Measurements from ENCODE around the gene CDC6. TPM values are rescaled to one million over a fixed set of nuclear protein-coding genes. Genes with fewer than 3 reads are reported as not detected.
A peak's percentile ranks its signal among the peaks of the same experiment; 100 is the strongest.

The CDC6 gene, protein sequence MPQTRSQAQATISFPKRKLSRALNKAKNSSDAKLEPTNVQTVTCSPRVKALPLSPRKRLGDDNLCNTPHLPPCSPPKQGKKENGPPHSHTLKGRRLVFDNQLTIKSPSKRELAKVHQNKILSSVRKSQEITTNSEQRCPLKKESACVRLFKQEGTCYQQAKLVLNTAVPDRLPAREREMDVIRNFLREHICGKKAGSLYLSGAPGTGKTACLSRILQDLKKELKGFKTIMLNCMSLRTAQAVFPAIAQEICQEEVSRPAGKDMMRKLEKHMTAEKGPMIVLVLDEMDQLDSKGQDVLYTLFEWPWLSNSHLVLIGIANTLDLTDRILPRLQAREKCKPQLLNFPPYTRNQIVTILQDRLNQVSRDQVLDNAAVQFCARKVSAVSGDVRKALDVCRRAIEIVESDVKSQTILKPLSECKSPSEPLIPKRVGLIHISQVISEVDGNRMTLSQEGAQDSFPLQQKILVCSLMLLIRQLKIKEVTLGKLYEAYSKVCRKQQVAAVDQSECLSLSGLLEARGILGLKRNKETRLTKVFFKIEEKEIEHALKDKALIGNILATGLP
- 0.55 TPM for total RNA-seq
- long read RNA-seq, full-length matches to known transcripts, result 2 of 2 reads
- long read RNA-seq, partial matches to known transcripts, result 0 of 2 reads
- long read RNA-seq, other reads (novel, unspliced or antisense), result 0 of 2 reads

- H3K4me3 ChIP-seq, result peak within 1 kb of the TSS; percentile 65
- H3K4me1 ChIP-seq, result peaks cover 59% of the 10 kb centered on the region
- peak within 1 kb of the TSS; percentile 62 for H3K27ac ChIP-seq (replicated peaks)
- peaks cover under 1% of the 10 kb centered on the region for H3K36me3 ChIP-seq
- no peaks in the 10 kb centered on the region for H3K27me3 ChIP-seq (ENCODE audit: low read depth)
- intact Hi-C loops (cut with micrococcal nuclease), result no loop called here
- H3K9me3 ChIP-seq (replicated peaks), result no peaks in the 10 kb centered on the region
- TF ChIP-seq CTCF (IDR thresholded peaks at IDR 0.05; ENCODE audit: borderline replicate concordance), result no peak
- peak; percentile 98 for DNase-seq
Observed at GRCh38 chr17:40287494-40288369, at the start of gene CDC6. Gene CDC6 (plus strand): TSS chr17:40287879. CDS start chr17:40289421, 1,542 bp downstream.

DNA sequence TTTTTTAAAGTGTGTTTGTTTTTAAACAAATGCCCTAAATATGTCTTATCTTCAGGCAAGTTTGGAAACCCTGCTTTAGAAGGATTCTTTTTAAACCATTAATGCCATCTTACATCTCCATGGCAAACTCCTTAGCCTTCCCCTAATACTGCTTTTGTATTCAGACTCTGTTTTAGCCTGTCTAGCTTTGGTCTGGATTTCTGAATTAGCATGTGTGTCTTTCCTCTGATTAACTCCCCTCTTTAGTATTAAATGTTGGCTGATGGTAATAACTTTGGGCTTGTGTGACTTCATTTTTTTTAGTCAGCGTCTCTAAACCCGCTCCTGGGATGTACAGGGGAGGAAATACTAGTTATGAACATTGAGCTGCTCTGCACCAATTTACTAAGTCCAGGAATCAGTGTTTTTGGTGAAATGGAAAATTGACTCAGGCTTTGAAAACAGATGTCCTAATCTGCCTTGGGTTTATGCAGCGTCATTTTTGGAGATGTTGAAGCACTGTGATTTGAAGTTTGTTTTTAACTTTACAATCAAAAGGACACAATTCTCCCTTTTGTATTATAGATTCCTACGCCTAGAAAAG lies 46.3 kb upstream of the CDC6 start:
- no peak overlapping the region for H3K27ac ChIP-seq (replicated peaks)
- TF ChIP-seq CTCF (IDR thresholded peaks at IDR 0.05; ENCODE audit: borderline replicate concordance), result no peak
- intact Hi-C loops (cut with micrococcal nuclease), result no loop called here

DNA sequence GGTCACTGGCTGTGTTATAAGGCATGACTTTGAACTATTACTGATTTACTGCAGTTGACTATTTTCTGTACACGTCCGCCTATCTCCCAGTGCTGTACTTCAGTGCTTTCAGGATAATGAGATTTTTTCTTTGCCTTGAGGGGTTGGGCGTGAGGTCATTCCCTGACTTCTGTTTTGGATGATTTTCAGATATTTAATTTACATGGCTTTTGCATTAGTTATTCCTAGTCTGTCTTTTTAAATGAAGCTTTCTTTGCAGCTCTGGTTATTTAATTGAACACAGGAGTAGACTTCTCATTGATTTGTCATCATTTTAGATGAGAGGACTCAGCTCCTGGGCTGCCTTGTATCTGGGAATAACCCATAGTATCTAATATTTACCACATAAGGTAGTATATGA lies 44.9 kb upstream of the CDC6 start:
- Histone ChIP-seq H3K4me1 (peaks cover 41% of the 10 kb centered on the region), H3K36me3 (no peaks in the 10 kb centered on the region), H3K4me3 (no peak overlapping the region), H3K27ac (replicated peaks) (no peak overlapping the region), H3K9me3 (replicated peaks) (no peaks in the 10 kb centered on the region), H3K27me3 (ENCODE audit: low read depth) (no peaks in the 10 kb centered on the region)
- TF ChIP-seq CTCF (IDR thresholded peaks at IDR 0.05; ENCODE audit: borderline replicate concordance), result no peak
- intact Hi-C loops (cut with micrococcal nuclease), result no loop called here
- no peak for DNase-seq

More for the DNA sequence above, 46.3 kb upstream of the CDC6 start:
- Histone ChIP-seq H3K27me3 (ENCODE audit: low read depth) (no peaks in the 10 kb centered on the region), H3K4me3 (no peak overlapping the region), H3K9me3 (replicated peaks) (no peaks in the 10 kb centered on the region), H3K36me3 (no peaks in the 10 kb centered on the region), H3K4me1 (peaks cover 38% of the 10 kb centered on the region)
- DNase-seq, result no peak

DNA sequence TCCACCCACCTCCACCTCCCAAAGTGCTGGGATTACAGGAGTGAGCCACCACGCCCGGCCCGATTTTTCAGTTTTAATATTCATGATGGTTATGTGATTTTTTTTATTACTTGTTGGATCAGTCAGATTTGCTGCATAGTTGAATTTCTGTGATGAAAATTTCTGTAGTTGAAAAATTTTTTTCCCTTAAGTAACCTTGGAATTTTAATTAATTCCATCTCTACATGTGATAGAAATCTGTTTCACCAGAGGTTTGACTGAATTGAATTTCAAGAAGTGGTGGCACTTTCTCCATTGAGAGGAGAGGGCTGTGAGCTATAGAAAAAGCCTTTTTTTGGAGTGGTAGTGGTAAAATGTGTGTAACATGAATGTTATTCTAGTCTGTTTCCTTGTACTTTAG lies 43.9 kb upstream of the CDC6 start:
- intact Hi-C loops (cut with micrococcal nuclease), result no loop called here
- no peak for DNase-seq
- H3K36me3 ChIP-seq, result no peaks in the 10 kb centered on the region
- H3K9me3 ChIP-seq (replicated peaks), result no peaks in the 10 kb centered on the region
- H3K27me3 ChIP-seq (ENCODE audit: low read depth), result no peaks in the 10 kb centered on the region
- no peak overlapping the region for H3K4me3 ChIP-seq
- no peak for TF ChIP-seq CTCF (IDR thresholded peaks at IDR 0.05; ENCODE audit: borderline replicate concordance)
- H3K4me1 ChIP-seq, result peaks cover 51% of the 10 kb centered on the region
- H3K27ac ChIP-seq (replicated peaks), result no peak overlapping the region

DNA sequence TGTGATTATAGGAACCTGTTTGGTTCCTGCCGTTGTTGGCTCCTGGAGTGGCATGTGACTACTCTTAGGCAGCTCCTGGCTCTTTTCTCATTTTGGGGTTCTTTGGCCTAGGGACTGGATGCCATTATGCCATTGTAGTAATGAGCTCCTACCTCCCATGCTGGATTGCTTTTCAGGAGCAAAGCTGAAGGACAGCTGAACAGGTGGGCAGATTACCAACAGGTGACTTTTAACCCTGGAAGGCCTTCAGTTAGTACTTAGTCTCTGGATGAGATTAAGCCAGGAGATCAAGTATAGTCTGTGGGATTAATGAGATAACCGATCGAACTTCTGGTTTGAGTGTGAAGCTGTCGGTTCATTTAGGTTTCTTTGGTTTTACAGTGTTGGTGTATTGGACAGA lies 43.4 kb upstream of the CDC6 start:
- DNase-seq, result no peak
- no peak overlapping the region for H3K27ac ChIP-seq (replicated peaks)
- H3K4me3 ChIP-seq, result no peak overlapping the region
- no peaks in the 10 kb centered on the region for H3K36me3 ChIP-seq
- TF ChIP-seq CTCF (IDR thresholded peaks at IDR 0.05; ENCODE audit: borderline replicate concordance), result no peak
- H3K4me1 ChIP-seq, result peaks cover 56% of the 10 kb centered on the region
- H3K27me3 ChIP-seq (ENCODE audit: low read depth), result no peaks in the 10 kb centered on the region
- no peaks in the 10 kb centered on the region for H3K9me3 ChIP-seq (replicated peaks)
- intact Hi-C loops (cut with micrococcal nuclease), result no loop called here

Measured in left ventricle myocardium inferior (tissue), 1 donor.